Adrenal gland (tissue), 5 donors: ENCODE measurements around the gene TMEM61.

ENCODE experiments used
- POLR2A ChIP-seq, 2 donors: fragments of 450-650 bp; IDR thresholded peaks; one replicate each; pipeline ENCODE4 v1.6.1; 2017; ENCODE audit warnings: antibody characterized with exemption in 2 of 2, mild to moderate bottlenecking in 2 of 2, moderate library complexity in 1 of 2
- TF ChIP-seq, protein P1 (sequence below), 6 experiments: fragments of 450-650 bp in 4 of 6; fragments of 200-600 bp in 2 of 6; sonication (generic) in 1 of 6; IDR thresholded peaks; 1 replicate in 5 of 6; 2 replicates in 1 of 6; pipeline versions ENCODE4 v1.5.1 to v1.8.0; 2016 to 2021; ENCODE audit warnings: antibody characterized with exemption in 6 of 6, mild to moderate bottlenecking in 2 of 6, moderate library complexity in 1 of 6
- donor health status: DM: no; HTN: no; CAD: no.

DNA sequence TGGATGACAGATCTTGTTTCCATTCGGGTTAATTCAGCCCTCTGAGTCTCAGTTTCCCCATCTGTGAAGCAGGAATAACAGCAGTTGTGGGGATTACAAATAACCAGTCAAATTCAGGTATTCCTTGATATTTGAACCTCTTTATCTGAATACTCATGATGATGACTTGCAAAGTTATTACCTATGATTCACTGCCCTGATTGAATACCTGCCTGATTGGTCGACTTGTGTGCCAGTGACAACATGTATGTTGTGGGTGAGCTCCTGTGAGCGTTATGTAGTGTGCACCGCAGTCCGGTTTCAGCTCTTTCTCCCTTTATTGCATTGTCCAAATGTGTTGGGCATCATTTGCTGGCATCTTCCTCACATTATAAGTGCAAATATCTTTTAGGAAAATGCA lies 9.5 kb upstream of the TMEM61 start:
- TF ChIP-seq POLR2A (IDR thresholded peaks at IDR 0.05): no peak
- TF ChIP-seq, protein P1, sequence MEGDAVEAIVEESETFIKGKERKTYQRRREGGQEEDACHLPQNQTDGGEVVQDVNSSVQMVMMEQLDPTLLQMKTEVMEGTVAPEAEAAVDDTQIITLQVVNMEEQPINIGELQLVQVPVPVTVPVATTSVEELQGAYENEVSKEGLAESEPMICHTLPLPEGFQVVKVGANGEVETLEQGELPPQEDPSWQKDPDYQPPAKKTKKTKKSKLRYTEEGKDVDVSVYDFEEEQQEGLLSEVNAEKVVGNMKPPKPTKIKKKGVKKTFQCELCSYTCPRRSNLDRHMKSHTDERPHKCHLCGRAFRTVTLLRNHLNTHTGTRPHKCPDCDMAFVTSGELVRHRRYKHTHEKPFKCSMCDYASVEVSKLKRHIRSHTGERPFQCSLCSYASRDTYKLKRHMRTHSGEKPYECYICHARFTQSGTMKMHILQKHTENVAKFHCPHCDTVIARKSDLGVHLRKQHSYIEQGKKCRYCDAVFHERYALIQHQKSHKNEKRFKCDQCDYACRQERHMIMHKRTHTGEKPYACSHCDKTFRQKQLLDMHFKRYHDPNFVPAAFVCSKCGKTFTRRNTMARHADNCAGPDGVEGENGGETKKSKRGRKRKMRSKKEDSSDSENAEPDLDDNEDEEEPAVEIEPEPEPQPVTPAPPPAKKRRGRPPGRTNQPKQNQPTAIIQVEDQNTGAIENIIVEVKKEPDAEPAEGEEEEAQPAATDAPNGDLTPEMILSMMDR (IDR thresholded peaks at IDR 0.05): no peak
